Activated gamma-delta T cell treated with anti-CD3 and anti-CD28 coated beads, Interleukin-2, amount 50 U/mL, for 16 hours (primary cell): ENCODE data around the gene TAF12.
A peak's percentile ranks its signal among the peaks of the same experiment; 100 is the strongest.
"Not testable (repeated sequence)": the region's sequence is repeated elsewhere in the genome, so short reads cannot be mapped to it uniquely, and the experiment has no call there.

Experiments used
- DNase-seq: peaks from one replicate; pipeline ENCODE4 v3.0.0-alpha.2; 2020; ENCODE audit warnings: low read depth

The TAF12 gene

DNA sequence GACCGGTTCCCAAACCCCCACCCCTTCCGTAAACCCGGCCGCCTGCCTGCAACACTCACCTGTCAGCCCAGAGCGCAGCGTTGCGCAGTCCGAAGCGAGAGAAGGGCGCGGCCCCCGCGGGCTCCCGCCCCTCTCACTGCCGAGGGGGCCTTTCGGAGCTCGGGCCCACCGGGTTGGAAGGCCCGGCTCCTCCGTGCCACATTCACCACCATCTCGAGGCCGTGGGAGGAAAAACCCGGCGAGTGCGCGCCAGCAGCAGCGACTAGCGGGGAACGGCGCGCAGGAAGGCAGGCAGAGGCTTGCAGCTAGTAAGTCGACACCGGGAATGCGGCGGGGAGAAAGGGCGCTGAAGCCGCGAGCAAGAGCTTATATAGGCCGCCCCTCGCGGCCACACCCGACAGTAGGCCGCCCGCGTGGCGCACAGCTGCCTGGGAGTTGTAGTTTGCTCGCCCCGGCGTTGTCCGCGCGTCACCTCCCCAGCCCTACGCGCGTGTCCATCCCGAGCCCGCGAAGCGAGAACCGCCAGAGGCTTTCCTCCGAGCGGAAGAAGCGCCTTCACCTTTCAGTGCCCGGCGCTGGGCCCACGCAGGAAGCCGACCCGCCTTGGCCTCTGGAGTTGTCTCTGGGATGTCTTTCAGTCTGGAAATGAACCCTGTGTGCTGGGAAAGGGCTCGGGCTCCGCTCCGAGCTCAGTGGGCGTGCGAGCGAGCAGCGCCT, 61.2 kb downstream of the TAF12 start:
- DNase-seq: peak; percentile 85

DNA sequence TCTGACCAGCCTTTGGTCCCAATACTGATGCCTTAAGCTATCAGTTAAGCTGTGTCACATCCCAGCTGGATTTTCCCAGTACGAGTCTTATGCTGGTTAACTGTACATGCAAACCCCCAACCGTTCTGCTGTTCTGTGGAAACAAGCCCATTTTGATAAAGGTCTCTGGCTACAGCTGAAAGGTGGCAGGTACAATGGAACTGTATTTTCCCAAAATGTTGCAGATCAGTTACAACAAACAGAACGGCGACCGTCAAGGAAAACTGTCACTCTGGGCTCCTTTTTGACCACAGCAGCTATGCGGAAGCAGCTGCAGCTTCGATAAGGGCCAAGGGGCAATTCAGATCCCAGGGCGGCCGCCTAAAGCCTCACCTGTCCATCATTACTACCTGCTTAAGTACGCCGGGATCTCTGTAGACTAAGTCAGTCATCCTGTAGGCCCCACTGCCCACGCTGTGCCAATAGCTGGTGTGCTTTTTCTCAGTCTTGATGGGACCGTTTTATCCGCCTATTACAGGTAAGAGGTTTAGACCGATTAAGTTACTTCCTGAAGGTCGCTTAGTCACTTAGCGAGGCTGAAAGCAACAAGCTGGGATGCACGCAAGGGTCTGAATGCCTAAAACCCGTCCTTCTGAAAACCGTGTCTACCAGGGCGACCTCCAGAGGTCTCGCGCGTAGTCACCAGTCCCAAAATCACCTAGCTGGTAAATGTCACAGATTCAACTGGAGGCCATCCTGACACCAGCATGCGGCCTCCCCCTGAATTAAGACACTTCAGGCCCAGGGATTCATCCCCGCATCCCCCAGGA, 61.9 kb downstream of the TAF12 start:
- DNase-seq: peak; percentile 32

DNA sequence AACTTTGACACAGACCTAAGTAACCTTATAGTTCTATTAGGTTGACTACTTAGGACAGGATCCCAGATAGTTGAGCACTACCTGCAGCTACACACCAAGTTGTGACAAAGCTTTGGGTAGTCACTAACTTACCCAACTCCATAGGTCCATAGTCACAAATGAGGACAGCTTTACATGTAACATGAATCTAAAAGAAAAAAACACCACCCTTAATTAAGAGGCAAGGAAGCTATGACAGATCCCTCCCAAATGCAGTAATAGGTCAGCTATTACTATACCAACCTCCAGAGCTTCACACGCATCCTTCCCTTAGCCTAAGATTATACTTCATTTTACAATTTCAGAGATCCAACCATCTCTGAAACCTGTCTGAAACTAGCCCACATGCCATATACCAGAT, 63.5 kb downstream of the TAF12 start:
- DNase-seq: no peak

DNA sequence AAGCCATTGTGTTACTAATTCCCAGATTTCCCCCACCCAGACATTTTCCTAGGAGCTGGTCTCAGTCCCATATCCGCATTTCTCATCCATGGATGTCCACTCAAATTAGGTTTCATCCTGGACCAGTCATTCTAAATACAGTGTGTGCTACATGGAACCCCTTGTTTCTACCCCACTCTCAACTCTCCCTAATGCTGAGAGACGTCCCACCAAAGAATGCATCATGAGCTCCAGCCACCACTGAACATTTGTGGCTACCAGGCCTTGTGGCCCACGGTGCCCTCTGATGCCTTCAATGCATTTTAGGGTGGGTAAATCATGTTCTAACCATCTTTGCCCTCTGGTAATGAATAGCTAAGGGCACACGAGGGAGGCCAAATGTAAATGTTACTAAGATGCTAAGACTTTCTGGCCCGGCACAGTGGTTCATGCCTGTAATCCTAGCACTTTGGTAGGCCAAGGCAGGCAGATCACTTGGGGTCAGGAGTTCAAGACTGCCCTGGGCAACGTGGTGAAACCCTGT, 64.1 kb downstream of the TAF12 start:
- DNase-seq: no peak

DNA sequence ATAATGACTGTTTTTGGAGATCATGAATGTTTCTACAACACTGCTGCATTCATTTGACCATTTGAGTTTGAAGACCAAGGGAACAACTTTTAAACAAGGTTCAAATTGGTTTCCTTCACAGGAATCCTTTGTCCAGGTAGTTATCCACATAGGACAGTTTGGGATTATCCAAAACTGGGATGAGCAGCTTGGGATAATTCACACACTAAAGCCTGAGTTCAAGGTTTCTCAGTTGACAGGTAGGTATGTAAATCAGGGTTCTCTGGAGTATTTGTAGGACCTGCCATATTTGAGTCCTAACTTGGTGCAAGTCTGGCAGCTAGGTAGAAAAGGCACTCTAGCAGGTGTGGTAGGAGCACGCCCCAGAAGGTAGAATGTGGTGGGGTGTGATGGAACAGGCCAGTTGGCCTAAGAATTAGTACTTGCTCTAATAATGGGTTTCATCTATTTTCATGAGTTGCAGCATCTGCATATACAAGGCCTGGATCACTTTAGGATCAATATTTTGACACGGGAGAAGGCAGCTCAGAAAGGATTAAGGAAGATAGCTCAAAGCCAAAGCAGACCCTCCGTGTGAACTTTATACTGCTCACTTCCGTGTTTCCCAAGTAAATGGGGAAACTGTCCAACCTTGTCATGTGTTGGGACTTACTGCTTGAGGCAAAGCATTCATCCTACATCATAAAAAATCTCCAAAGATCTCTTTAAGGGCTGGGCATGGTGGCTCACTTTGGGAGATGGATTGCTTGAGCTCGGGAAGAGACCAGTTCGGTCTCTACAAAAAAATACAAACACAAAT, 64.9 kb downstream of the TAF12 start:
- no peak for DNase-seq

DNA sequence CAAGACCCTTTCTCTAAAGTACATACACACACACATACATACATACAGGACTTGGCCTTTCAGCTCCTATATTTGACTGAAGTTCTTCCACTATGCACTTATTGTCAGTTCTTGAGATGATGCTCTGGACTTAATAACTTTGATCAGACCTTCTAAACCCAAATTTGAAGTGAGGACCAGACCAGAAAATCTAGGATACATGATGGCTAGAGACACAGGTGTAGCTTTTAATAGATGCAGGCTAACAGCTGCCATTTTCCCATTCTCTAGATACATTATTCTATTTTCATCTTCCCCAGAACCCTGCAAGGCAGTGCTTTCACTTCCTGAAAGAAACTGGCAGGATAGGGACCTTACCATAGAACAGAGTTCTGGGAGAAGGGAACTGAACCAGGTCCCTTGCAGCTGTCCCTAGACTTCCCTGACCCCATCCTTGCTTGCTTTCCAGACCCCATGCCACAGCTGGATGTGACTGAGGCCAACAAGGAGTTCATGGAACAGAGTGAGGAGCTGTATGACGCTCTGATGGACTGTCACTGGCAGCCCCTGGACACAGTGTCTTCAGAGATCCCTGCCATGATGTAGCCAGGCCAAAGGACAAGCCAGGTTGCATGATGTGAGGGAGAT, 65.7 kb downstream of the TAF12 start:
- no peak for DNase-seq

DNA sequence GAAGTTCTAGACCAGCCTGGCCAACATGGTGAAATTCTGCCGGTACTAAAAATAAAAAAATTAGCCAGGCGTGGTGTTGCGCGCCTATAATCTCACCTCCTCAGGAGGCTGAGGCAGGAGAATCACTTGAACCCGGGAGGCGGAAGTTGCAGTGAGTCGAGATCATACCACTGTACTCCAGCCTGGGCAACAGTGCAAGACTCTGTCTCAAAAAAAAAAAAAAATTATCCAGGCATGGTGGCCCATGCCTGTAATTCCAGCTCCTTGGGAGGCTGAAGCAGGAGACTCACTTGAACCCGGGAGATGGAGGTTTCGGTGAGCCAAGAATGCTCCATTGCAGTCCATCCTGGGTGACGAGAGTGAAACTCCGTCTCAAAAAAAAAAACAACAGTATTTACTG, 69.3 kb downstream of the TAF12 start:
- DNase-seq: no peak

DNA sequence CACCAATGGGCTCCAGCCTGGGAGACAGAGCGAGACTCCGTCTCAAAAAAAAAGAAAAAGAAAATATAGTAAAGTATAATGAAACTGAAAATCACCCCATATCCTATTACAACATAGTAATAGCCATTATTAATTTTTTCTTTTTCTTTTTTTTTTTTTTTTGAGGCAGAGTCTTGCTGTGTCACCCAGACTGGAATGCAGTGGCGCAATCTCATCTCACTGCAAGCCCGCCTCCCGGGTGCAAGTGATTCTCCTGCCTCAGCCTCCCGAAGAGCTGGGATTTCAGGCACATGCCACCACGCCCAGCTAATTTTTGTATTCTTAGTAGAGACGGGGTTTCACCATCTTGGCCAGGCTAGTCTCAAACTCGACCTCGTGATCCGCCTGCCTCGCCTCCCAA, 70.0 kb downstream of the TAF12 start:
- DNase-seq: not testable (repeated sequence)

DNA sequence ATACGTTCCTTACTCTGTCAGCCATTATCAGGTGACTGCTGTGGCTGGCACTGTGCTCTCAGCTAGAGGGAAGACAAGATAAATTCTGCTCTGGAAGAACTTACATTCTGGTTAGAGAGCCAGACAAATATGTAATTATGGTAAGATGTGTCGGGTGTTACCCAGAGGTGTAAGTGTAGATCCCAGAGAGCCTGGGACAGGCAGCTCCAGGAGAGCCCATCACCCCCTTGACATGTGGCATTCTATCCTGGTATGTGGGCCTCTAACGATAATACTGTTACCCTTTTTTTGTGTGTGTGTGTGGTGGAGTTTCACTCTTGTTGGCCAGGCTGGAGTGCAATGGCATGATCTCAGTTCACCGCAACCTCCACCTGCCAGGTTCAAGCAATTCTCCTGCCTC, 71.0 kb downstream of the TAF12 start:
- no peak for DNase-seq

DNA sequence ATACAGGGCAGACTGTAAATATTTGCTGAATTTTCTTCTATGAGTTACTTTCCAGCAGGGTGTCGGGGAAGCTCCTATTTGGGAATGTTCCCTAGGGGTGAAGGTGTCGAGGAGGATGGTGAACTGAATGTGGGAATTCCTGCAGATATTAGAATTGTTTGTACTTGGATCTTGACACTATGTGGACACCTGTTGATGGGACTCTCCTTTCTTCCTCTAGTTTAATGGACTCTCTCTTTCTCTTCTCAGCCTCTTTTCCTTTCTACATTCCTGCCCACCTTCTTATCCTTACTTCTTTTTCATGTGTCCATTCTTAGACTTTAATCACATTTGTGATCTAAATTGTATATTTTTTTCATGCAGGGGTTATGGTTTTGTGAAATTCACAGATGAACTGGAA, 75.9 kb downstream of the TAF12 start:
- no peak for DNase-seq

DNA sequence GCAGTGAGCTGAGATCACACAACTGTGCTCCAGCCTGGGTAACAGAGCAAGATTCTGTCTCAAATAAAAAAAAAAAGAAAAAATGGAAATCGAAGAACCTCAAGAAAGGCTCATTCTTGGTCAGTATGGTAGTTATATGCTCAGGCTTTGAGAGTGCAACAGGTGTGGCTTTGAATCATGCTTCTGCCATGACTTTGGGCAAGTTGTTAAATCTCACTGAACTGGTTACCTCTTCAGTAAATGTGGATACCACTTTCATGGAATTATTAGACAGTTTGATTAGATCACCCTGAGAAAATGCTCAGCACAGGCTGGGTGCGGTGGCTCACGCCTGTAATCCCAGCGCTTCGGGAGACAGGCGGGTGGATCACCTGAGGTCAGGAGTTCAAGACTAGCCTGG, 77.1 kb downstream of the TAF12 start:
- DNase-seq: no peak

DNA sequence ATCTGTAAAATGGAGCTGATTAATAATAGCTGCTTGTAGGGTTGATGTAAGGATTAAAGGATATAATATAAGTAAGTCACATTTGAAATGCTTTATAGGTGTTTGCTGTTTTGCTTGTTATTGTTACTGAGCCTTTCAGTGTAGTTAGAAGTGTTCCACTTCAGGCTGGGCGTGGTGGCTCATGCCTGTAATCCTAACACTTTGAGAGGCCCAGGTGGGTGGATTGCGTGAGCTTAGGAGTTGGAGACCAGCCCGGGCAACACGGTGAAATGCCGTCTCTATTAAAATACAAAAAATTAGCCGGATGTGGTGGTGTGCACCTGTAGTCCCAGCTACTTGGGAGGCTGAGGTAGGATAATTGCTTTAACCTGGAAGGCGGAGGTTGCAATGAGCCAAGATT, 77.8 kb downstream of the TAF12 start:
- no peak for DNase-seq

DNA sequence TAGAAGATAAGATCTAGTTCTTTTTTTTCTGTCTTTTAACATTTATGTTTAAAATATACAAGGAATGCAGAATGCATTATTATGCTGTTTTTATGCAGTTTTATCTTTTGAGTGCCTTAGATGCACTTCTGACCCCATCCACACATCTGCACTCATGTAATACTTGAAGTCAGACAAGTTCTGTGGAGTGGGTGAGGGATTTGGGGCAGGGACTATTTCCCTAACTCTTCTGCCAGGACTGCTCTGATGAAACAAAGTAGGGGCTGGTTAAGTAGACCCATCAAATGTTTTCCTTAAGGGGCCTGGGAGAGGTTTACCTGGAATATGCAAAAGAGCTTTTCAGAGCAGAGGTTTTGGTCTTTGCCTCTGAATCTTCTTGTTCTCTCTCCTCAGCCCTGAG, 78.6 kb downstream of the TAF12 start:
- DNase-seq: no peak

DNA sequence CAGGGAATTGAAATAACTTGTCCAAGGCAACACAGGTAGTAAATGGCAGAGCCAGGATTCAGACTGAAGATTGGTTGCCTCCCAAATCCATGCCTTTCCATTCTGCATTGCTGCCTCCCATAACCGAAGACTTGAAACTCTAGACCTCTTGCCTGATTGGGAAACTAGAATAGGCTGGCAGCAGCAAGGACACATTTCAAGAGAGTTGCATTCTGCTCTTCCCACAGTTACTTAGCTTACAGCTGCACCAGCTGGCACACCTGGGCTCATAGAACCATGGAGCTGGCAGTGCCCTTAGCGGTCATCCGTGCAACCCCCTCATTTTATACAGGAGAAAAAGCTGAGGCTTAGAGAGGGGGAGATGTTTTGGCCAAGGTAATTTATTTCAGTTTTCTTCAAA, 82.0 kb downstream of the TAF12 start:
- no peak for DNase-seq
